ENCODE data around the gene RTN4R.
"Not testable (repeated sequence)": the region's sequence is repeated elsewhere in the genome, so short reads cannot be mapped to it uniquely, and the experiment has no call there.

RTN4R gene

GRCh38 chr22:20283674-20284066, 15.6 kb upstream of the RTN4R start:
- no peaks in the 10 kb centered on the region for H3K9me3 ChIP-seq (ENCODE audit: control insufficient read depth, insufficient read depth, low read length)
- H3K4me3 ChIP-seq (ENCODE audit: low read length), result no peak overlapping the region
- H3K27ac ChIP-seq (ENCODE audit: low read length), result no peak overlapping the region
- H3K4me1 ChIP-seq (ENCODE audit: control insufficient read depth, insufficient read depth, low read length), result no peaks in the 10 kb centered on the region
- H3K36me3 ChIP-seq (ENCODE audit: control insufficient read depth, insufficient read depth, low read length), result no peaks in the 10 kb centered on the region
- no peaks in the 10 kb centered on the region for H3K27me3 ChIP-seq (ENCODE audit: control insufficient read depth, insufficient read depth, low read length)
- no CpG with 5 or more reads among the region's 5 CpGs for WGBS (ENCODE audit: insufficient coverage, insufficient read length)
- DNase-seq (ENCODE audit: low read depth, low spot score), result no peak

GRCh38 chr22:20282901-20283673, 15.0 kb upstream of the RTN4R start:
- DNase-seq (ENCODE audit: low read depth, low spot score), result no peak
- Histone ChIP-seq H3K4me1 (ENCODE audit: control insufficient read depth, insufficient read depth, low read length) (no peaks in the 10 kb centered on the region), H3K27me3 (ENCODE audit: control insufficient read depth, insufficient read depth, low read length) (no peaks in the 10 kb centered on the region), H3K27ac (ENCODE audit: low read length) (no peak overlapping the region), H3K4me3 (ENCODE audit: low read length) (no peak overlapping the region), H3K36me3 (ENCODE audit: control insufficient read depth, insufficient read depth, low read length) (no peaks in the 10 kb centered on the region), H3K9me3 (ENCODE audit: control insufficient read depth, insufficient read depth, low read length) (no peaks in the 10 kb centered on the region)
- WGBS (ENCODE audit: insufficient coverage, insufficient read length), result no CpG with 5 or more reads among the region's 15 CpGs

GRCh38 chr22:20281891-20282290, 13.8 kb upstream of the RTN4R start:
- no peak for DNase-seq (ENCODE audit: low read depth, low spot score)
- no CpG with 5 or more reads among the region's 12 CpGs for WGBS (ENCODE audit: insufficient coverage, insufficient read length)
- Histone ChIP-seq H3K27me3 (ENCODE audit: control insufficient read depth, insufficient read depth, low read length) (no peaks in the 10 kb centered on the region), H3K4me3 (ENCODE audit: low read length) (no peak overlapping the region), H3K27ac (ENCODE audit: low read length) (no peak overlapping the region), H3K4me1 (ENCODE audit: control insufficient read depth, insufficient read depth, low read length) (no peaks in the 10 kb centered on the region), H3K36me3 (ENCODE audit: control insufficient read depth, insufficient read depth, low read length) (no peaks in the 10 kb centered on the region), H3K9me3 (ENCODE audit: control insufficient read depth, insufficient read depth, low read length) (no peaks in the 10 kb centered on the region)

- H3K27ac ChIP-seq (ENCODE audit: low read length); H3K36me3 ChIP-seq (ENCODE audit: control insufficient read depth, insufficient read depth, low read length); H3K9me3 ChIP-seq (ENCODE audit: control insufficient read depth, insufficient read depth, low read length); H3K27me3 ChIP-seq (ENCODE audit: control insufficient read depth, insufficient read depth, low read length); H3K4me1 ChIP-seq (ENCODE audit: control insufficient read depth, insufficient read depth, low read length); H3K4me3 ChIP-seq (ENCODE audit: low read length); DNase-seq (ENCODE audit: low read depth, low spot score): not testable (repeated sequence)
- no CpG with 5 or more reads among the region's 9 CpGs for WGBS (ENCODE audit: insufficient coverage, insufficient read length)
Observed at GRCh38 chr22:20281473-20281872, 13.4 kb upstream of the RTN4R start.

GRCh38 chr22:20280866-20281265, 12.7 kb upstream of the RTN4R start:
- DNase-seq (ENCODE audit: low read depth, low spot score), result no peak
- Histone ChIP-seq H3K27me3 (ENCODE audit: control insufficient read depth, insufficient read depth, low read length) (no peaks in the 10 kb centered on the region), H3K27ac (ENCODE audit: low read length) (no peak overlapping the region), H3K4me1 (ENCODE audit: control insufficient read depth, insufficient read depth, low read length) (no peaks in the 10 kb centered on the region), H3K4me3 (ENCODE audit: low read length) (no peak overlapping the region), H3K9me3 (ENCODE audit: control insufficient read depth, insufficient read depth, low read length) (no peaks in the 10 kb centered on the region), H3K36me3 (ENCODE audit: control insufficient read depth, insufficient read depth, low read length) (no peaks in the 10 kb centered on the region)
- WGBS (ENCODE audit: insufficient coverage, insufficient read length), result no CpG with 5 or more reads among the region's 12 CpGs

GRCh38 chr22:20280163-20280562, 12.0 kb upstream of the RTN4R start:
- WGBS (ENCODE audit: insufficient coverage, insufficient read length), result no CpG with 5 or more reads among the region's 21 CpGs
- not testable (repeated sequence) for H3K36me3 ChIP-seq (ENCODE audit: control insufficient read depth, insufficient read depth, low read length)

GRCh38 chr22:20279662-20280134, 11.6 kb upstream of the RTN4R start:
- Histone ChIP-seq H3K4me3 (ENCODE audit: low read length) (no peak overlapping the region), H3K36me3 (ENCODE audit: control insufficient read depth, insufficient read depth, low read length) (no peaks in the 10 kb centered on the region), H3K27ac (ENCODE audit: low read length) (no peak overlapping the region), H3K9me3 (ENCODE audit: control insufficient read depth, insufficient read depth, low read length) (no peaks in the 10 kb centered on the region), H3K4me1 (ENCODE audit: control insufficient read depth, insufficient read depth, low read length) (no peaks in the 10 kb centered on the region), H3K27me3 (ENCODE audit: control insufficient read depth, insufficient read depth, low read length) (no peaks in the 10 kb centered on the region)
- no CpG with 5 or more reads among the region's 15 CpGs for WGBS (ENCODE audit: insufficient coverage, insufficient read length)
- DNase-seq (ENCODE audit: low read depth, low spot score), result no peak

More at GRCh38 chr22:20280163-20280562, 12.0 kb upstream of the RTN4R start:
- not testable (repeated sequence) for H3K4me1 ChIP-seq (ENCODE audit: control insufficient read depth, insufficient read depth, low read length); H3K27ac ChIP-seq (ENCODE audit: low read length); H3K4me3 ChIP-seq (ENCODE audit: low read length); DNase-seq (ENCODE audit: low read depth, low spot score); H3K9me3 ChIP-seq (ENCODE audit: control insufficient read depth, insufficient read depth, low read length); H3K27me3 ChIP-seq (ENCODE audit: control insufficient read depth, insufficient read depth, low read length)

GRCh38 chr22:20278726-20279490, 10.8 kb upstream of the RTN4R start:
- not testable (repeated sequence) for H3K4me1 ChIP-seq (ENCODE audit: control insufficient read depth, insufficient read depth, low read length); H3K36me3 ChIP-seq (ENCODE audit: control insufficient read depth, insufficient read depth, low read length); H3K27ac ChIP-seq (ENCODE audit: low read length); H3K27me3 ChIP-seq (ENCODE audit: control insufficient read depth, insufficient read depth, low read length); H3K4me3 ChIP-seq (ENCODE audit: low read length); H3K9me3 ChIP-seq (ENCODE audit: control insufficient read depth, insufficient read depth, low read length); DNase-seq (ENCODE audit: low read depth, low spot score)
- WGBS (ENCODE audit: insufficient coverage, insufficient read length), result no CpG with 5 or more reads among the region's 22 CpGs

GRCh38 chr22:20277936-20278635, 10.0 kb upstream of the RTN4R start:
- not testable (repeated sequence) for H3K27me3 ChIP-seq (ENCODE audit: control insufficient read depth, insufficient read depth, low read length); H3K4me1 ChIP-seq (ENCODE audit: control insufficient read depth, insufficient read depth, low read length); DNase-seq (ENCODE audit: low read depth, low spot score); H3K4me3 ChIP-seq (ENCODE audit: low read length); H3K36me3 ChIP-seq (ENCODE audit: control insufficient read depth, insufficient read depth, low read length); H3K9me3 ChIP-seq (ENCODE audit: control insufficient read depth, insufficient read depth, low read length); H3K27ac ChIP-seq (ENCODE audit: low read length)
- no CpG with 5 or more reads among the region's 18 CpGs for WGBS (ENCODE audit: insufficient coverage, insufficient read length)

GRCh38 chr22:20276468-20276867, 8.3 kb upstream of the RTN4R start:
- DNase-seq (ENCODE audit: low read depth, low spot score), result no peak
- Histone ChIP-seq H3K27me3 (ENCODE audit: control insufficient read depth, insufficient read depth, low read length) (no peaks in the 10 kb centered on the region), H3K36me3 (ENCODE audit: control insufficient read depth, insufficient read depth, low read length) (no peaks in the 10 kb centered on the region), H3K4me3 (ENCODE audit: low read length) (no peak overlapping the region), H3K27ac (ENCODE audit: low read length) (no peak overlapping the region), H3K4me1 (ENCODE audit: control insufficient read depth, insufficient read depth, low read length) (no peaks in the 10 kb centered on the region), H3K9me3 (ENCODE audit: control insufficient read depth, insufficient read depth, low read length) (no peaks in the 10 kb centered on the region)
- no CpG with 5 or more reads among the region's 7 CpGs for WGBS (ENCODE audit: insufficient coverage, insufficient read length)

All from iPS DF 6.9 (cell line).